Hepatocyte (in vitro differentiated cells): ENCODE measurements around the gene GGTLC3.
"Not testable (repeated sequence)": the region's sequence is repeated elsewhere in the genome, so short reads cannot be mapped to it uniquely, and the experiment has no call there.

Experiments used
- CTCF ChIP-seq: fragments of 200-600 bp; sonication (generic); IDR thresholded peaks from 2 replicates; pipeline ENCODE4 v1.5.1; 2016; ENCODE audit warnings: antibody characterized with exemption, mild to moderate bottlenecking; ENCODE audit not compliant: poor library complexity
- EZH2 ChIP-seq: fragments of 200-600 bp; sonication (generic); IDR thresholded peaks from 2 replicates; pipeline ENCODE4 v1.6.1; 2016; ENCODE audit warnings: antibody characterized with exemption, mild to moderate bottlenecking, borderline replicate concordance
- EZH2phosphoT487 ChIP-seq: fragments of 200-600 bp; sonication (generic); IDR thresholded peaks from one replicate; pipeline ENCODE4 v1.6.1; 2018; ENCODE audit warnings: antibody characterized with exemption, mild to moderate bottlenecking, low read depth, moderate library complexity; ENCODE audit not compliant: unreplicated experiment, severe bottlenecking

- TF ChIP-seq EZH2phosphoT487, CTCF, EZH2: not testable (repeated sequence)
Measured at GRCh38 chr22:18496227-18496626, 21.7 kb downstream of the GGTLC3 start.
